GM18526 (cell line): Measurements from ENCODE around the gene SH3BP4.

ENCODE experiments used
- POLR2A ChIP-seq: IDR thresholded peaks from 3 replicates; pipeline ENCODE4 v1.6.1; 2011; ENCODE audit not compliant: insufficient read length; ENCODE audit errors: extremely low read depth

Gene SH3BP4

GRCh38 chr2:235073868-235074413 is 122.1 kb downstream of the SH3BP4 start:
- no peak for TF ChIP-seq POLR2A

DNA sequence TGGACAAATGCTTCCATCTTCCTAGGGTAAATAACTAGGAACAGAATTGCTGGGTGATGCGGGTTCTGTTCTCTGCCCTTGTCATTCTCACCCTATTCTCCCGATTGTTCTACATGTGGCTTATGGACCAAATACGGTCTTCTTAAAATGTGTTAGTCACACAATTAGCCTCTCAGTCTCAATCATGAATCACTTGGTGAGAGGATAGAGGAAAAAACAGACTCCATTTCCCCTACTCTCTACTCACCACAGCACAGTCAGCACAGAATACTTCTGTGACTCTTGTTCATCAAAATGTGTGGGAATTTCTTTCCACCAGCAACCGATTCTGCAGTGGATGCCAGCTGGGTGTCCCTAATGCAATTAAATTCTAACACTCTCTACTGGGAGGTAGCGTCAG is 125.2 kb downstream of the SH3BP4 start:
- no peak for TF ChIP-seq POLR2A

- TF ChIP-seq POLR2A, result no peak
These were observed 126.4 kb downstream of the SH3BP4 start for GRCh38 chr2:235078182-235078581.

DNA sequence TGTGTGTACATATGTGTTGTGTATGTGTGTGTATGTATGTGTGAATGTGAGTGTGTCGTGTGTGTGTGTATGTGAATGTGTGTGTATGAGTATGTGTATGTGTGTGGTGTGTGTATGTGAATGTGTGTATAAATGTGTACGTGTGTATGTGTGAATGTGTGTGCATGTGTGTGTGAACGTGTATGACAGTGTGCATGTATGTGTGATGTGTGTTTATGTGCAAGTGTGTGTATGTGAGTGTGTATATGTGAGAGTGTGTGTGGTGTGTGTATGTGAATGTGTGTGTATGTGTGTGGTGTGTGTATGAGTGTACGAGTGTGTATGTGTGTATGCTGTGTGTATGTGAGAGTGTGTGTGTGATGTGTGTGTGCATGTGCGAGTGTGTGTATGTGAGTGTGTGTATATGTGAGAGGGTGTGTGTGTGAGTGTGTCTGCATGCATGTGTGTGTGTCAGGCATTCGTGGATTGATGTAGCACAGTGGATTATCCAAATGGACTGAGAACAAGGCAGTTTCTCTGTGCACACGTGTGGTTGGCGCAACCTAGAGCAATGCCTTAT is 127.2 kb downstream of the SH3BP4 start:
- TF ChIP-seq POLR2A, result no peak

GRCh38 chr2:235080101-235080500 is 128.3 kb downstream of the SH3BP4 start:
- no peak for TF ChIP-seq POLR2A

DNA sequence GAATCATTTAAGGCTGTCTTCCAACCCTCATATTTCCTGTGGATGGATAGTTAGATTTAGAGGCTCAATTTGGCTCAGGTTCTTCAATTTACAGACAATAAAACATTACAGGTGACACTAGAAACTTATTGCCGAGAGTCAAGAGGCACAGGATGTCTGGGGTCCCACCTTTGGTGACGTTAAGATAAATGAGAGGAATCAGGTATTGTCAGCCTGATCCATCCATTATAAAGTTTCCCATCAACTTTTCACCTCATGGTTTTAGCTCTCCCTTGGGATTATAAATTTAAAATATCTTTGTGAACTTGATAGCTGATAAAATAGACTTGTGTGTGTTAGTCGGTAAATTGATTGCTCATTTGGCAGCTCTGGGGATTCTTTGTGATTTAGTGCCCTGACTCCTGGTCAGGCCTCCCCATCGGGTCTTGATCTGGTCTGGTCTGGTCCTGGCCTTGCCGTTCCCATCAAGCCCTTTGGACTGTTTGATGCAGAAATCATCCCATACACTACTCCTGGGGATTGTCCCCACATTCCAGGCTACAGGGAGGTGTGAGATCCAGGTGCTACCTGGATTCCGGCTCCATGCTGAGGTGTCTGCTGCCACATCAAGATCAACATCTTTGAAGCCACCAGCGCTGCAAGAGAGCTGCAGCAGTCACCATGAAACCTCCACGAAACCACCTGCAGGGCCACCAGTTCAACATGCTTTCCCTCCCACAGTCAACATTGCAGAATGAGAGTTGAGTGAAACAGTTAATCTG is 130.9 kb downstream of the SH3BP4 start:
- TF ChIP-seq POLR2A, result no peak

GRCh38 chr2:235083822-235084221 is 132.0 kb downstream of the SH3BP4 start:
- no peak for TF ChIP-seq POLR2A

- no peak for TF ChIP-seq POLR2A
These were observed 132.6 kb downstream of the SH3BP4 start for GRCh38 chr2:235084424-235084823.

GRCh38 chr2:235085476-235085875 is 133.7 kb downstream of the SH3BP4 start:
- TF ChIP-seq POLR2A, result no peak

GRCh38 chr2:235086481-235087184 is 134.8 kb downstream of the SH3BP4 start:
- TF ChIP-seq POLR2A, result no peak

GRCh38 chr2:235087832-235088495 is 136.1 kb downstream of the SH3BP4 start:
- no peak for TF ChIP-seq POLR2A

- no peak for TF ChIP-seq POLR2A
These were observed 136.7 kb downstream of the SH3BP4 start for GRCh38 chr2:235088496-235088921.

DNA sequence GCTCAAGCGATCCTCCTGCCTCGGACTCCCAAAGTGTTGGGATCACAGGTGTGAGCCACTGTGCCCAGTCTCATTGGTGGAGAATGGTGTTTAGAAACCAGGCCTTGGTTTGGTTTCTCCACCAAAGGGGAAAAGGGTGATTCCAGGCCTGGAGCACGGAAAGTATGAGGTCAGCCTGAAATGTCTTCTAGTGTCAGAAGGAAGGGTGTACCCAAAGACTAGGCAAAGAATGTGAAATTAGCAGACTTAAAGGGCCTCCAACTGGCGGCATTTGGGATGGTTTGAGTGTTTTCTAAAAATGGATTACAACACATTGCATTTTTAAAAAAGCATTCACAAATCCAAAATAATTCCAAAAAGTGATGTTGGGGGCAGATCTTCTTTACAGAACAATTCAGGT is 139.6 kb downstream of the SH3BP4 start:
- no peak for TF ChIP-seq POLR2A

GRCh38 chr2:235091983-235092382 is 140.2 kb downstream of the SH3BP4 start:
- no peak for TF ChIP-seq POLR2A

DNA sequence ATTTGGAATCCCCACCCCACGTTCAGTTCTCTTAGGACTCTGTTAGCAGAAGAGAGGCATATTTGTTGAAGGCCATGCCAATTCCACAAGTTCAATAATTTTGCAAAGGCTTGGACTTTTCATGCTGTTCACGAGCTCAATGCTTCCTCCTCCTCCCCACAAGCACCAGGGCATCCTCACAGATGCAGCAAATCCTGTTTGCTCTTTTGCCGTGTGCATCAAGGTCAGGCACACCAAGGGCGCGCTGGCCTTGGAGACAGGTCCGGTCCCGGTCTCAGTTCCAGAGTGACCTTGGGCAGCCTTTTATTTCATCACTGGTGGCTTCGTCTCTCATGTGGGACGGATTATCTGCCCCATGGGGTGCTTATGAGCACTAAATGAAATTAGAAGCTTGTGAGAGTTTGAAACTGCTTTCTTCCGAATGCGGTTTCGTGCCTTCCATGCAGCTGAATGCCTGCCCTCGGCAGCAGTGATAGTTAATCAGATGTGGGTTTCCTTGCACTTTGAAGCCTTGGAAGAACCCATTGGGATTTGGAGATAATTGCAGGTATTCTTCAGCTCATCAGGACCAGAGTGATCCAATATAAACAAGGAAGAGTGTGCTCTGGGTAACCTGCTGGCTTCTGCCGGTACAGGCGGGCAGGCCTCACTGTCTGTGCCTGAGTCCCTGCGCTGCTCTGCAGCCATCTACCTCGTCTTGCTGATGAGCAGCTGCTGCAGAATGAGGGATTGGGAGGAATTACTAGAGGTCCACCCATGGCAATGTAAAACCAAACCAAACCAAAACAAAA is 140.8 kb downstream of the SH3BP4 start:
- no peak for TF ChIP-seq POLR2A
